CD4-positive, alpha-beta memory T cell (primary cell): ENCODE results near the gene DCAF15. TPM values are rescaled to one million over a fixed set of nuclear protein-coding genes. Genes with fewer than 3 reads are reported as not detected.

Experiments used
- CTCF ChIA-PET: fragments of 350-600 bp; sonication (Branson Sonifier 250); formaldehyde crosslinking; loops from one replicate; lab custom pipeline; 2021; ENCODE audit warnings: inconsistent platforms; ENCODE audit not compliant: partially characterized antibody; lab: Charles Lee
- POLR2A ChIA-PET: fragments of 350-600 bp; sonication (Branson Sonifier 250); formaldehyde crosslinking; loops from one replicate; lab custom pipeline; 2021; ENCODE audit not compliant: partially characterized antibody; lab: Charles Lee
- DNase-seq, 5 donors: peaks; one replicate each; pipeline versions ENCODE4 v3.0.0 to v3.0.0-alpha.2; 2020 to 2022; ENCODE audit warnings: mixed read lengths in 1 of 5
- H3K27ac ChIP-seq: one replicate; pipeline ENCODE4 v1.7.0; 2013; ENCODE audit warnings: low read depth, low read length
- H3K27me3 ChIP-seq: 2 replicates; pipeline ENCODE4 v1.7.0; 2013; ENCODE audit warnings: mild to moderate bottlenecking, low read length, moderate library complexity; ENCODE audit not compliant: insufficient read depth
- H3K36me3 ChIP-seq: 2 replicates; pipeline ENCODE4 v1.7.0; 2013; ENCODE audit warnings: mild to moderate bottlenecking, low read length, moderate library complexity; ENCODE audit not compliant: insufficient read depth
- H3K4me1 ChIP-seq: 2 replicates; pipeline ENCODE4 v1.7.0; 2013; ENCODE audit warnings: mild to moderate bottlenecking, low read length, moderate library complexity; ENCODE audit not compliant: insufficient read depth
- H3K4me3 ChIP-seq, 2 donors: one replicate each; pipeline ENCODE4 v1.7.0; 2013; ENCODE audit warnings: low read length in 2 of 2, mild to moderate bottlenecking in 1 of 2
- H3K9me3 ChIP-seq, 2 donors: one replicate each; pipeline ENCODE4 v1.7.0; 2013; ENCODE audit warnings: low read length in 2 of 2, control low read depth in 1 of 2; ENCODE audit not compliant: control insufficient read depth in 1 of 2
- H3K27ac Mint-ChIP-seq, 7 donors: one replicate each; pipeline ENCODE4 v1.8.0; 2020 to 2021; ENCODE audit warnings: mixed read lengths in 7 of 7, mild to moderate bottlenecking in 6 of 7, inconsistent platforms in 3 of 7, moderate library complexity in 3 of 7
- H3K27me3 Mint-ChIP-seq, 2 donors: one replicate each; pipeline ENCODE4 v1.8.0; 2020 to 2021; ENCODE audit warnings: mixed read lengths in 2 of 2
- H3K36me3 Mint-ChIP-seq, 2 donors: one replicate each; pipeline ENCODE4 v1.8.0; 2020 to 2021; ENCODE audit warnings: mixed read lengths in 2 of 2, inconsistent platforms in 1 of 2, mild to moderate bottlenecking in 1 of 2
- H3K4me1 Mint-ChIP-seq, 4 donors: one replicate each; pipeline ENCODE4 v1.8.0; 2020 to 2021; ENCODE audit warnings: mixed read lengths in 4 of 4, mild to moderate bottlenecking in 1 of 4
- H3K4me3 Mint-ChIP-seq, 8 donors: one replicate each; pipeline ENCODE4 v1.8.0; 2020 to 2021; ENCODE audit warnings: mixed read lengths in 8 of 8, mild to moderate bottlenecking in 7 of 8, moderate library complexity in 6 of 8, inconsistent platforms in 3 of 8
- H3K9me3 Mint-ChIP-seq, 8 donors: one replicate each; pipeline ENCODE4 v1.8.0; 2020 to 2021; ENCODE audit warnings: mixed read lengths in 8 of 8, mild to moderate bottlenecking in 5 of 8, inconsistent platforms in 3 of 8, moderate library complexity in 1 of 8
- intact Hi-C: fragments of 100-400 bp; cut with micrococcal nuclease; formaldehyde crosslinking; loops from one replicate; pipeline ENCODE4 v1.15.1; 2023
- polyA plus RNA-seq, 2 donors: library from polyadenylated mRNA; unstranded; fragments of 300-500 nt; fragmentation: Illumina TruSeq; gene quantifications; one replicate each; pipeline ENCODE4 v1.2.3, GENCODE V29; 2021
- total RNA-seq, 2 experiments: library from RNA; stranded (reverse); gene quantifications; one replicate each; pipeline ENCODE4 v1.2.3, GENCODE V29; 2021

DCAF15 gene
- total RNA-seq: 10 to 100 TPM; 92.9 to 96.7 TPM
- 1 to 10 TPM; 4.9 to 7.2 TPM for polyA plus RNA-seq

GRCh38 chr19:13952154-13952930 is at the start of gene DCAF15:
Gene DCAF15, plus strand, starts transcription at chr19:13952509. Its CDS starts 4 bp downstream, at chr19:13952513.
- H3K9me3 ChIP-seq: no peaks in the 10 kb centered on the region
- peak within 1 kb of the TSS; percentile 80 for H3K27ac ChIP-seq
- intact Hi-C loops: loop anchor here (1.0 to 10.0 kb wide), 7 partner anchors 34 to 139 kb away; partner anchors contain the start of genes BRME1, CC2D1A, MISP3 and RFX1
- peaks cover 27% of the 10 kb centered on the region for H3K36me3 ChIP-seq
- peaks cover 22% of the 10 kb centered on the region for H3K4me1 ChIP-seq
- peaks cover 12 to 28% (median 17%) of the 10 kb centered on the region in 4 donors for H3K4me1 Mint-ChIP-seq
- peaks cover 0 to 33% of the 10 kb centered on the region in 2 donors for H3K36me3 Mint-ChIP-seq
- ChIA-PET CTCF (interaction anchor here (1.1 to 3.7 kb wide), 8 partner anchors 50 to 123 kb away, joined by 3 to 24 read pairs (median 4); partner anchors contain the start of genes IL27RA and MISP3), POLR2A (interaction anchor here (0.6 to 7.2 kb wide), 25 partner anchors 10 to 570 kb away, joined by 3 to 119 read pairs (median 5); partner anchors contain the start of genes ASF1B, IL27RA, RFX1 and RLN3)
- H3K9me3 Mint-ChIP-seq: no peaks in the 10 kb centered on the region
- peak; percentile 98 to 100 (median 99) for DNase-seq
- peak within 1 kb of the TSS; percentile 88 to 96 (median 92) for H3K4me3 Mint-ChIP-seq
- peak within 1 kb of the TSS; percentile 86 to 99 (median 96) for H3K27ac Mint-ChIP-seq
- no peaks in the 10 kb centered on the region for H3K27me3 ChIP-seq
- no peaks in the 10 kb centered on the region for H3K27me3 Mint-ChIP-seq
- H3K4me3 ChIP-seq: peak within 1 kb of the TSS; percentile 43 to 71

DNA sequence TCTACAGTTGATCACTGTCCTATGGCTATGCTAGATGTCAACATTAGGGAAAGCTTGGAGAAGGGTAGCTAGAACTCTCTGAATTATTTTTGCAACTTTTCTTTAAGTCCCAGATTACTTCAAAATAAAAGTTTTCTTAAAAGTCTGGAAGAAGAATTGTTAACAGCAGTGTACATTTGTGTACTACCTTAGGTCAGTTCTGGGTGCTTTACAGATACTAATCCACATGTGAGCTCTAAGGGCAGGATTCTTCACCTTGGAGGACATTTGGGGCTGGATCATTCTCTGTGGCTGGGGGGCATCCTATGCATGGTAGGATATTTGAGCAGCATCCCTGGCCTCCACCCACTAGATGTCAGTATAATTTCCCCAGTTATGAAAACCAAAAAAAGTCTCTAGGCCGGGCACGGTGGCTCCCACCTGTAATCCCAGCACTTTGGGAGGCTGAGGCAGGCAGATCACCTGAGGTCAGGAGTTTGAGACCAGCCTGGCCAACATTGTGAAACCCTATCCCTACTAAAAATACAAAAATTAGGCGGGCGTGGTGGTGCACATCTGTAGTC is 49.2 kb upstream of the DCAF15 start:
- Histone ChIP-seq H3K36me3 (no peaks in the 10 kb centered on the region), H3K4me1 (peaks cover 15% of the 10 kb centered on the region), H3K27me3 (no peaks in the 10 kb centered on the region), H3K27ac (no peak overlapping the region), H3K9me3 (no peaks in the 10 kb centered on the region), H3K4me3 (no peak overlapping the region)
- no peaks in the 10 kb centered on the region for H3K27me3 Mint-ChIP-seq
- intact Hi-C loops: loop anchor here (1.0 to 2.0 kb wide), 5 partner anchors 23 to 170 kb away; no protein-coding TSS in a partner anchor
- H3K4me1 Mint-ChIP-seq: peaks cover 10 to 21% (median 13%) of the 10 kb centered on the region in 4 donors
- ChIA-PET CTCF (interaction anchor here (0.8 to 2.5 kb wide), 13 partner anchors 13 to 170 kb away, joined by 3 to 15 read pairs (median 6); partner anchors contain the start of gene MISP3), POLR2A (interaction anchor here (0.6 to 1.1 kb wide), 4 partner anchors 10 to 168 kb away, joined by 3 to 5 read pairs (median 4); partner anchors contain the start of gene IL27RA)
- H3K9me3 Mint-ChIP-seq: no peaks in the 10 kb centered on the region
- peaks cover 0 to 4% of the 10 kb centered on the region in 2 donors for H3K36me3 Mint-ChIP-seq
- DNase-seq: peak in 3 of 5 donors; percentile 31 to 37 (median 35)
- peak overlapping the region in 4 of 7 donors; percentile 3 to 70 (median 49) for H3K27ac Mint-ChIP-seq
- peak overlapping the region in 1 of 8 donors; percentile 39 for H3K4me3 Mint-ChIP-seq

- Mint-ChIP-seq H3K9me3 (no peaks in the 10 kb centered on the region), H3K27me3 (no peaks in the 10 kb centered on the region), H3K4me1 (peaks cover 10 to 21% (median 13%) of the 10 kb centered on the region in 4 donors), H3K27ac (peak within 1 kb of the TSS; percentile 73 to 98 (median 94)), H3K4me3 (peak within 1 kb of the TSS; percentile 82 to 93 (median 88)), H3K36me3 (peaks cover 0 to 14% of the 10 kb centered on the region in 2 donors)
- Histone ChIP-seq H3K4me1 (peaks cover 15% of the 10 kb centered on the region), H3K9me3 (no peaks in the 10 kb centered on the region), H3K27me3 (no peaks in the 10 kb centered on the region), H3K36me3 (no peaks in the 10 kb centered on the region), H3K27ac (peak within 1 kb of the TSS; percentile 77), H3K4me3 (peak within 1 kb of the TSS; percentile 34 to 79)
- DNase-seq: peak; percentile 91 to 92 (median 92)
- ChIA-PET POLR2A (interaction anchor here (0.6 to 3.1 kb wide), 7 partner anchors 24 to 1253 kb away, joined by 3 to 24 read pairs (median 4); partner anchors contain the start of genes C19orf53, IL27RA and RFX1), CTCF (interaction anchor here (0.7 to 1.6 kb wide), 5 partner anchors 27 to 231 kb away, joined by 3 to 5 read pairs (median 4); partner anchors contain the start of gene ASF1B)
- intact Hi-C loops: loop anchor here (1.0 to 5.0 kb wide), 3 partner anchors 46 to 100 kb away; partner anchors contain the start of genes DCAF15 and RFX1
These were observed 46.4 kb upstream of the DCAF15 start, which contains the start of the genes BRME1 and CC2D1A for GRCh38 chr19:13905634-13906520. Gene BRME1, minus strand, starts transcription at chr19:13906117. Its CDS starts 1,225 bp downstream, at chr19:13904892. Gene CC2D1A, plus strand, starts transcription at chr19:13906201. Its CDS starts 241 bp downstream, at chr19:13906442.

GRCh38 chr19:13906521-13906904 is 45.8 kb upstream of the DCAF15 start:
- Histone ChIP-seq H3K4me1 (peaks cover 15% of the 10 kb centered on the region), H3K27ac (peak overlapping the region; percentile 77), H3K4me3 (peak overlapping the region; percentile 24 to 79), H3K27me3 (no peaks in the 10 kb centered on the region), H3K36me3 (no peaks in the 10 kb centered on the region), H3K9me3 (no peaks in the 10 kb centered on the region)
- DNase-seq: peak in 2 of 5 donors; percentile 30 to 60
- H3K27ac Mint-ChIP-seq: peak overlapping the region in 5 of 7 donors; percentile 62 to 89 (median 79)
- no peaks in the 10 kb centered on the region for H3K27me3 Mint-ChIP-seq
- no peaks in the 10 kb centered on the region for H3K9me3 Mint-ChIP-seq
- peak overlapping the region; percentile 77 to 89 (median 80) for H3K4me3 Mint-ChIP-seq
- POLR2A ChIA-PET: interaction anchor here (0.9 to 3.1 kb wide), 6 partner anchors 25 to 174 kb away, joined by 3 to 24 read pairs (median 6); partner anchors contain the start of genes DCAF15, IL27RA and RFX1
- H3K4me1 Mint-ChIP-seq: peaks cover 10 to 21% (median 13%) of the 10 kb centered on the region in 4 donors
- peaks cover 0 to 18% of the 10 kb centered on the region in 2 donors for H3K36me3 Mint-ChIP-seq
- intact Hi-C loops: loop anchor here (1.0 to 5.0 kb wide), 3 partner anchors 46 to 100 kb away; partner anchors contain the start of genes DCAF15 and RFX1
- CTCF ChIA-PET: interaction anchor here (0.9 to 1.6 kb wide), 4 partner anchors 142 to 230 kb away, joined by 3 to 5 read pairs (median 4); partner anchors contain the start of gene ASF1B

DNA sequence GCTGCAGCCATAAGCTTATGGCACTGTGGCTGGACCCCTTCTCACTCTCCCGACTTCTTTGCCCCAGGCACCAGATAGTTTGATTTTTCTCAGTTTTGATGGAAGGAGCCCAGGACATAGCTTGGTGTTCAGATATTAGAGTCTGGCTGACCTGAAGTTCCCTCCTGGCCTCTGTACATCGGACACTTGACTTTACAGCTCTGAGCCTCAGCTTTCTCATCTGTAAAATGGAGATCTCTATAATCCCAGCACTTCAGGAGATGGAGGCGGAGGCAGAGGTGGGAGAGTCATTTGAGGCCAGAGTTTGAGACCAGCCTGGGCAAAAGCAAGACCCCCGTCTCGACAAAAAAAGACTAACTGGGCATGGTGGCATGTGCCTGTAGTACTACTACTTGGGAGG is 45.4 kb upstream of the DCAF15 start:
- Histone ChIP-seq H3K27me3 (no peaks in the 10 kb centered on the region), H3K4me3 (peak overlapping the region; percentile 24 to 79), H3K9me3 (no peaks in the 10 kb centered on the region), H3K4me1 (peaks cover 15% of the 10 kb centered on the region), H3K27ac (peak overlapping the region; percentile 77), H3K36me3 (no peaks in the 10 kb centered on the region)
- no peaks in the 10 kb centered on the region for H3K27me3 Mint-ChIP-seq
- no peaks in the 10 kb centered on the region for H3K9me3 Mint-ChIP-seq
- H3K4me3 Mint-ChIP-seq: peak overlapping the region; percentile 77 to 89 (median 80)
- peaks cover 10 to 21% (median 13%) of the 10 kb centered on the region in 4 donors for H3K4me1 Mint-ChIP-seq
- DNase-seq: no peak
- intact Hi-C loops: loop anchor here (1.0 to 5.0 kb wide), 3 partner anchors 45 to 99 kb away; partner anchors contain the start of genes DCAF15 and RFX1
- peaks cover 0 to 18% of the 10 kb centered on the region in 2 donors for H3K36me3 Mint-ChIP-seq
- ChIA-PET CTCF (interaction anchor here (0.9 to 1.6 kb wide), 4 partner anchors 141 to 230 kb away, joined by 3 to 5 read pairs (median 4); partner anchors contain the start of gene ASF1B), POLR2A (interaction anchor here (0.9 to 3.1 kb wide), 6 partner anchors 25 to 174 kb away, joined by 3 to 24 read pairs (median 6); partner anchors contain the start of genes DCAF15, IL27RA and RFX1)
- peak overlapping the region in 5 of 7 donors; percentile 62 to 89 (median 79) for H3K27ac Mint-ChIP-seq
